Gastroesophageal sphincter (tissue), 4 donors: Measurements from ENCODE around the gene TECPR1. TPM values are rescaled to one million over a fixed set of nuclear protein-coding genes. Genes with fewer than 3 reads are reported as not detected.

Source experiments
- ATAC-seq: fragments of 150-250 bp; one replicate; pipeline ENCODE4 v1.9.1; 2016; ENCODE audit warnings: mild to moderate bottlenecking, moderate library complexity
- H3K27ac ChIP-seq, 4 donors: fragments of 200-600 bp; sonication (generic) in 3 of 4; 1 replicate in 3 of 4; 2 replicates in 1 of 4; pipeline ENCODE4 v1.5.1; 2016 to 2019
- H3K27me3 ChIP-seq: fragments of 200-600 bp; sonication (generic); one replicate; pipeline ENCODE4 v1.5.1; 2019
- H3K36me3 ChIP-seq, 2 donors: fragments of 200-600 bp; sonication (generic); one replicate each; pipeline ENCODE4 v1.5.1; 2019; ENCODE audit warnings: control low read depth in 1 of 2
- H3K4me1 ChIP-seq, 3 donors: fragments of 200-600 bp; sonication (generic); 1 replicate in 2 of 3; 2 replicates in 1 of 3; pipeline ENCODE4 v1.5.1; 2016 to 2019; ENCODE audit warnings: control low read depth in 2 of 3
- H3K4me3 ChIP-seq, 2 donors: fragments of 200-600 bp; sonication (generic); one replicate each; pipeline ENCODE4 v1.5.1; 2019; ENCODE audit warnings: mild to moderate bottlenecking in 1 of 2, moderate library complexity in 1 of 2
- H3K9me3 ChIP-seq, 3 donors: fragments of 200-600 bp; sonication (generic); one replicate each; pipeline ENCODE4 v1.5.1; 2017 to 2019; ENCODE audit warnings: control low read depth in 2 of 3
- EP300 ChIP-seq: sonication (generic); formaldehyde crosslinking; IDR thresholded peaks from one replicate; pipeline ENCODE4 v1.6.1; 2017; ENCODE audit warnings: antibody characterized with exemption, mild to moderate bottlenecking
- POLR2A ChIP-seq, 2 donors: fragments of 450-650 bp; IDR thresholded peaks; one replicate each; pipeline ENCODE4 v1.6.1; 2017; ENCODE audit warnings: antibody characterized with exemption in 2 of 2, mild to moderate bottlenecking in 2 of 2, moderate library complexity in 1 of 2
- POLR2AphosphoS5 ChIP-seq: sonication (generic); formaldehyde crosslinking; IDR thresholded peaks from one replicate; pipeline ENCODE4 v1.6.1; 2017; ENCODE audit warnings: antibody characterized with exemption
- WGBS, 2 donors: methylation state at CpG; one replicate each; pipeline ENCODE4 v1.1.5; 2018; ENCODE audit warnings: low coverage in 1 of 2; 5-methylcytosine and 5-hydroxymethylcytosine counted together
- total RNA-seq, 4 donors: library from RNA; depleted of rRNA; stranded (reverse); fragments of >200 nt; gene quantifications; one replicate each; pipeline ENCODE4 v1.1.0, GENCODE V29; 2016
- TF ChIP-seq, protein P1 (sequence below), 4 experiments: fragments of 200-600 bp in 2 of 4; fragments of 450-650 bp in 2 of 4; sonication (generic) in 1 of 4; IDR thresholded peaks; one replicate each; pipeline ENCODE4 v1.5.1; 2017 to 2019; ENCODE audit warnings: antibody characterized with exemption in 4 of 4, mild to moderate bottlenecking in 2 of 4, moderate library complexity in 2 of 4

Gene TECPR1
- total RNA-seq, 4 donors from 2014 or later, result 18.6 to 22.3 (median 20.4) TPM

GRCh38 chr7:98241674-98242241 lies 10.3 kb downstream of the TECPR1 start:
- Histone ChIP-seq H3K27ac (no peak overlapping the region), H3K9me3 (no peaks in the 10 kb centered on the region), H3K27me3 (no peaks in the 10 kb centered on the region), H3K4me3 (no peak overlapping the region), H3K36me3 (peaks cover 0 to 86% of the 10 kb centered on the region in 2 donors), H3K4me1 (peaks cover 0 to 4% (median 0%) of the 10 kb centered on the region in 3 donors)
- ATAC-seq, result no peak
- TF ChIP-seq POLR2AphosphoS5 (no peak), POLR2A (IDR thresholded peaks at IDR 0.05) (no peak)
- WGBS, 2 donors, result 49 to 70% methylated on average over 3 to 7 of the region's 16 CpGs

GRCh38 chr7:98240961-98241673 lies 10.9 kb downstream of the TECPR1 start:
- TF ChIP-seq, protein P1, sequence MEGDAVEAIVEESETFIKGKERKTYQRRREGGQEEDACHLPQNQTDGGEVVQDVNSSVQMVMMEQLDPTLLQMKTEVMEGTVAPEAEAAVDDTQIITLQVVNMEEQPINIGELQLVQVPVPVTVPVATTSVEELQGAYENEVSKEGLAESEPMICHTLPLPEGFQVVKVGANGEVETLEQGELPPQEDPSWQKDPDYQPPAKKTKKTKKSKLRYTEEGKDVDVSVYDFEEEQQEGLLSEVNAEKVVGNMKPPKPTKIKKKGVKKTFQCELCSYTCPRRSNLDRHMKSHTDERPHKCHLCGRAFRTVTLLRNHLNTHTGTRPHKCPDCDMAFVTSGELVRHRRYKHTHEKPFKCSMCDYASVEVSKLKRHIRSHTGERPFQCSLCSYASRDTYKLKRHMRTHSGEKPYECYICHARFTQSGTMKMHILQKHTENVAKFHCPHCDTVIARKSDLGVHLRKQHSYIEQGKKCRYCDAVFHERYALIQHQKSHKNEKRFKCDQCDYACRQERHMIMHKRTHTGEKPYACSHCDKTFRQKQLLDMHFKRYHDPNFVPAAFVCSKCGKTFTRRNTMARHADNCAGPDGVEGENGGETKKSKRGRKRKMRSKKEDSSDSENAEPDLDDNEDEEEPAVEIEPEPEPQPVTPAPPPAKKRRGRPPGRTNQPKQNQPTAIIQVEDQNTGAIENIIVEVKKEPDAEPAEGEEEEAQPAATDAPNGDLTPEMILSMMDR (IDR thresholded peaks at IDR 0.05), result peak in 2 of 4 experiments; percentile 38 to 57
- no peak for TF ChIP-seq EP300
- no peak for TF ChIP-seq POLR2AphosphoS5
- Histone ChIP-seq H3K9me3 (no peaks in the 10 kb centered on the region), H3K4me3 (no peak overlapping the region), H3K27me3 (no peaks in the 10 kb centered on the region), H3K27ac (no peak overlapping the region), H3K36me3 (peaks cover 0 to 93% of the 10 kb centered on the region in 2 donors), H3K4me1 (peaks cover 0 to 4% (median 0%) of the 10 kb centered on the region in 3 donors)
- 46 to 70% methylated on average over 3 to 7 of the region's 19 CpGs for WGBS, 2 donors
- no peak for ATAC-seq

- ATAC-seq, result no peak
- 86 to 97% methylated on average over 5 to 6 of the region's 9 CpGs for WGBS, 2 donors
- H3K27ac ChIP-seq, result no peak overlapping the region
- H3K36me3 ChIP-seq, result peaks cover 0 to 81% of the 10 kb centered on the region in 2 donors
- TF ChIP-seq POLR2AphosphoS5, result no peak
- TF ChIP-seq EP300, result no peak
- TF ChIP-seq POLR2A (IDR thresholded peaks at IDR 0.05), result no peak
- TF ChIP-seq, protein P1 (IDR thresholded peaks at IDR 0.05), result no peak
- no peaks in the 10 kb centered on the region for H3K9me3 ChIP-seq
- H3K4me3 ChIP-seq, result no peak overlapping the region
- H3K4me1 ChIP-seq, result no peaks in the 10 kb centered on the region
- H3K27me3 ChIP-seq, result no peaks in the 10 kb centered on the region
Measured at GRCh38 chr7:98238976-98239375, 13.1 kb downstream of the TECPR1 start.

DNA sequence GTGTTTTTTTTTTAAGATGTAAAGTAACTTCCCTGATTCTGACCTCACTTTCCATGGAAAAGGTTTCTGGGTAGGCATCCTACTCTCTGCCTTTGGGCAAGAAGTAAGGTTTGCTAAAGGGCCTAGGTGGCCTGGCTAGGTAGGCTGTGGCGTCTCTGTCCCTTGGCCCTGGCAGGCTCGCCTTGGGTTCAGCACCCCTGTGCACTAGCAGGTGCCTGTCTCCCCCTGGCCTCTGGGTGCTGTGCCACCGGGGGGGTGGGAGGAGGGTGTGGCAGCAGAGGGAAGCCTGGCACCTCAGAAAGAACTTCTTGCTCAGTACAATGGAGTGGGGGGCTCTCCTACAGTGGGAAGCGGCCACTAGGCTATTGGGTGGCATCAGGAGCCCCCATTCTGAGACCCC lies 14.0 kb downstream of the TECPR1 start:
- H3K27me3 ChIP-seq, result no peaks in the 10 kb centered on the region
- H3K36me3 ChIP-seq, result peaks cover 0 to 81% of the 10 kb centered on the region in 2 donors
- H3K27ac ChIP-seq, result no peak overlapping the region
- H3K9me3 ChIP-seq, result no peaks in the 10 kb centered on the region
- ATAC-seq, result no peak
- no peaks in the 10 kb centered on the region for H3K4me1 ChIP-seq
- no peak overlapping the region for H3K4me3 ChIP-seq
- WGBS, 2 donors, result no CpG with 5 or more reads among the region's 4 CpGs
- no peak for TF ChIP-seq EP300
- TF ChIP-seq POLR2A (IDR thresholded peaks at IDR 0.05), result no peak
- no peak for TF ChIP-seq POLR2AphosphoS5
- TF ChIP-seq, protein P1 (IDR thresholded peaks at IDR 0.05), result no peak

DNA sequence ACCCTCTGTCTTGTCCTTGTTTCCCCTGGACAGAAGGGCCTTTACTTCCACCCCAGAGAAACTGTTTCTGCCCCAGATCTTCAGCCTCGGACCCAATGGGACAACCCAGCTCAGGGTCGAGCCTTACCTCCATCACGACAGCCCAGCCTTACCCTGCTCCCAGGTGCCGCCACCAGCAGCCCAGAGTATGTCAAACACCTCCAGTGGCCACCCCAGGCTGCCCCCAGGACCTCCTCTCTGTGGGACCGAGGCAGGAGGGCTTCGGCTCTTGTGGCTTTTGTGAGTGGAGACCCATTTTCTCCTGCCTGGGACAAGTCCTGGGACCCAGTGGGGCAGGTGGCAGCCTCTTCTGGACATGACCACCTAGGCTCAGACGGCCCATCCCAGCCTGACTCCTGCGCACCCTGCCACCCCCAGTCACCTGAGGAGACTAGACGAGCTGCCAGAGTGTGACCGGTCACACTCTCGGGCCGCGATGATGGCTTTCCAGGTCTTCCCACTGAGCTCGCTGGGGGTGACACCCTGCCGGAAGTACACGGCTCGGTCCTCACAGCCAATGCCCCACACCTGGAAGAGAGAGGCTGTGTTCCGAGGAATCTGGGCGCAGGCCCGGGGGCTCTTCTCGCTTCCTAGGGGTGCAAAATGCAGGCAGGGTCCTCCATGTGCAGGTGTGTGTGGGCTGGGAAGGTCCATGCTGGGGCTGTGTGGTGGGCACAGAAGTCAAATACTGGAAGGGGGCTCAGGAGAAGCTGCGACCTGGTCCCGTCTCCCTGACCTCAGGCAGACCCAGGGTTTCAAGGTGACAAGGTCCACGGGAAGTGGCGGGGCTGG lies 15.5 kb downstream of the TECPR1 start:
- no peaks in the 10 kb centered on the region for H3K9me3 ChIP-seq
- TF ChIP-seq POLR2AphosphoS5 (no peak), EP300 (no peak), POLR2A (IDR thresholded peaks at IDR 0.05) (no peak)
- TF ChIP-seq, protein P1 (IDR thresholded peaks at IDR 0.05), result no peak
- ATAC-seq, result no peak
- H3K27me3 ChIP-seq, result no peaks in the 10 kb centered on the region
- no peak overlapping the region for H3K27ac ChIP-seq
- WGBS, 2 donors, result 100% methylated on average over 1 of the region's 25 CpGs; no CpG with 5 or more reads in 1 of the 2 donors
- H3K36me3 ChIP-seq, result peaks cover 0 to 88% of the 10 kb centered on the region in 2 donors
- no peaks in the 10 kb centered on the region for H3K4me1 ChIP-seq
- H3K4me3 ChIP-seq, result no peak overlapping the region
